ENCODE data around the gene FKBP11.

DNA sequence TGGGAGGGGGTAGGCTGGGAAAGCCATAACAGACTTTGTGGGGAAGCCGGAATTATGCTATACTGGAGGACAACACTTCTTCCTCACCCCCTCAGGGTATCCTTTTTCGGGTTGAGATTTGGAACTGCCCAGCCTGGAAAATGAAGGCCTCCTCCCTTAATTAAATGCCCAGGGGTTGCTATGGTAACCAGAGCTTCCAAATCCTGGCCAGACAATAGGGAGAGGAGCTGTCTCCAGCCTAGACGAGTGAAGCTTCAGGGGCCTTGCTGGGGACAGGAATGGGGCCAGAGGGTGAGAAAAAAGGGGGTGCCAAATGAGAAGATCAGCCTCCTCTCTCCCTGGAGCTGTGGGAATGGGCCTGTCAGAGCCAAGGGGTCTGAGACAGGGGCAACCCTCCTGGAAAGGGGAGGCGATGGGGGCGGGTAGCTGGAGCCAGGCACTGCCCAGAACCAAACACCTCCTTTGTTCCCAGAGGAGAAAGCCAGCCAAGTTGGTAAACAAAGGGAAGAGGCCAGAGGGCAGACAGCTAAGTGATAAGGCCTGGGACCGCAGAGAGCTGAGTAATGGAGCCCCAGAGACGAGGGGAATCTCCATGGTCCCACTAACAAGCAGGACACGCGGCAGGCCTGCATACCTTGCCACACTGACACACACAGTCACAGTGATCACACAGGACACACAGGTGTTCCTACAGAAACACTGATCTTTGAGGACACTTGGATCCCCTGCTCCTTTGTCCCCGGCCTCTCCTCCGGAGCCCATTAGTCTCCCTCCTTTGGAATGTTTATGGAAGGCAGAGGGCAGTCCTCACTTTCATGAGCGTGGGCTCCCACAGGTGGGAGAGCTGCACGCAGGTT is 41.8 kb downstream of the FKBP11 start:
- no peak for TF ChIP-seq CTCF (IDR thresholded peaks at IDR 0.05)
- no peak for TF ChIP-seq POLR2AphosphoS5 (IDR thresholded peaks at IDR 0.05)
- no peak for TF ChIP-seq POLR2A (IDR thresholded peaks at IDR 0.05)

All from breast epithelium (tissue), 3 donors.